Heart left ventricle (tissue), 16 donors: ENCODE measurements around the gene STIM1. TPM values are rescaled to one million over a fixed set of nuclear protein-coding genes. Genes with fewer than 3 reads are reported as not detected.

ENCODE experiments used
- ATAC-seq, 4 donors: fragments of 200-7000 bp; cut with Tn5 transposase; one replicate each; pipeline ENCODE4 v1.9.1; 2020 to 2022; ENCODE audit warnings: moderate library complexity in 4 of 4, mild to moderate bottlenecking in 3 of 4, moderate number of reproducible peaks in 1 of 4
- DNase-seq, 5 donors: peaks; one replicate each; pipeline ENCODE4 v3.0.0-alpha.2; 2020
- H3K27ac ChIP-seq, 12 donors: fragments of 200-600 bp; sonication (generic) in 4 of 12; one replicate each; pipeline versions ENCODE4 v1.5.0 to v1.8.0; 2016 to 2022; ENCODE audit warnings: mild to moderate bottlenecking in 2 of 12
- H3K27me3 ChIP-seq, 9 donors: fragments of 200-600 bp; sonication (generic) in 2 of 9; one replicate each; pipeline versions ENCODE4 v1.5.1 to v1.8.0; 2016 to 2022; ENCODE audit warnings: mild to moderate bottlenecking in 3 of 9
- H3K36me3 ChIP-seq, 9 donors: fragments of 200-600 bp; sonication (generic) in 2 of 9; one replicate each; pipeline versions ENCODE4 v1.5.0 to v1.8.0; 2018 to 2022; ENCODE audit warnings: mild to moderate bottlenecking in 2 of 9
- H3K4me1 ChIP-seq, 12 donors: fragments of 200-600 bp; sonication (generic) in 4 of 12; one replicate each; pipeline versions ENCODE4 v1.5.0 to v1.8.0; 2016 to 2022; ENCODE audit warnings: mild to moderate bottlenecking in 3 of 12
- H3K4me3 ChIP-seq, 12 donors: fragments of 200-600 bp; sonication (generic) in 4 of 12; one replicate each; pipeline versions ENCODE4 v1.5.0 to v1.8.0; 2017 to 2022; ENCODE audit warnings: mild to moderate bottlenecking in 9 of 12, moderate library complexity in 4 of 12
- H3K9me3 ChIP-seq, 12 donors: fragments of 200-600 bp; sonication (generic) in 4 of 12; one replicate each; pipeline versions ENCODE4 v1.5.0 to v1.8.0; 2016 to 2022; ENCODE audit warnings: mild to moderate bottlenecking in 1 of 12
- POLR2A ChIP-seq, 2 donors: fragments of 450-650 bp; IDR thresholded peaks; one replicate each; pipeline ENCODE4 v1.6.1; 2017; ENCODE audit warnings: antibody characterized with exemption in 2 of 2, mild to moderate bottlenecking in 2 of 2, moderate library complexity in 2 of 2
- WGBS, 4 donors: extraction: QIAGEN DNeasy Blood & Tissue Kit in 2 of 4; methylation state at CpG; one replicate each; pipeline versions ENCODE4 v1.1.5 to v1.1.7; 2013 to 2018; 5-methylcytosine and 5-hydroxymethylcytosine counted together
- intact Hi-C, 10 donors: fragments of 100-400 bp; cut with DNase I; formaldehyde crosslinking; loops; one replicate each; pipeline versions ENCODE4 v1.11.1 to v1.14.2; 2022
- polyA plus RNA-seq, 2 donors: library from polyadenylated mRNA; stranded (reverse); fragments of 200-250 nt; gene quantifications; one replicate each; pipeline ENCODE4 v1.2.3, GENCODE V29; 2013
- total RNA-seq, 9 donors: library from RNA; depleted of rRNA in 2 of 9; stranded (reverse); fragments of >200 nt in 2 of 9; fragmentation: NEBNext Ultra II Directional in 3 of 9; extraction: Animal tissue kit (Norgen Biotek cat#: 25700) in 3 of 9; gene quantifications; one replicate each; pipeline versions ENCODE4 v1.1.0 to v1.2.4, GENCODE V29; 2016 to 2023
- TF ChIP-seq, protein P1 (sequence below), 12 donors: fragments of 200-600 bp; sonication (generic) in 4 of 12; IDR thresholded peaks; one replicate each; pipeline versions ENCODE4 v1.5.0 to v1.8.0; 2018 to 2022; ENCODE audit warnings: antibody characterized with exemption in 12 of 12, mild to moderate bottlenecking in 5 of 12
- donor health status: ischemic (EF 13 %, LVEDD 7.1; RV severe dilation, severe dysfunction).
- donor health status: healthy with polysubstance abuse.
- donor health status: DM: no; HTN: yes; CAD: no.
- donor health status: DM: no; HTN: no; CAD: no.
- donor health status: ischemic (EF 25% LVEDD 6.9; RV normal size, moderate dysfunction).
- donor health status: ischemic (EF 25% LVEDD 5.7; RV mildly dilated, moderate dysfunction).
- donor health status: healthy.
- donor health status: DM: yes; HTN: yes; CAD: no.
- donor health status: ischemic (EF 35%, LVEDD 5.7; RV mildly dilated, moderate dysfunction).
- donor health status: nonischemic (EF 11% LVEDD 7.7; RV severe dilation, severe dysfunction).
- donor health status: DM: yes; HTN: yes; CAD: no.
- donor health status: PGD.
- donor health status: ischemic (EF 29% LVEDD 5.4; RV normal size, mild dysfunction).
- donor health status: nonischemic (EF 23%, LVEDD 6.1; RV moderate dilation, normal function).

The STIM1 gene
- total and polyA plus RNA-seq, 11 donors, result 13.2 to 42.9 (median 28.9) TPM

DNA sequence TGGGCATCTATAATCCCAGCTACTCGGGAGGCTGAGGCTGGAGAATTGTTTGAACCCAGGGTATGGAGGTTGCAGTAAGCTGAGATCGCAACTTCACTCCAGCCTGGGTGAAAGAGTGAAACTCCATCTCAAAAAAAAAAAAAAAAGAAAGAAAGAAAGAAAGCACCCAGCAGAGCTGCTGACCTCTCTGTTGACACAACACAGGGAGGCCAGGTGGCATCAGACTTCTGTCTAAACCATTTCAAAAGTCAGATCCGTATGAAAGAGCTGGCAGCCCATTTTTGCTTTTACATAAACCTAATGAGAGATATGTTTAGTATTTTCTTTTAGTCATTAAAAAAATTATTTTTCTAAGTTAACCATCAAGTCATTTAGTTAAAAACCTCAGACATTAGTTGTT, 174.7 kb downstream of the STIM1 start:
- Histone ChIP-seq H3K4me1 (peaks cover 10 to 28% (median 16%) of the 10 kb centered on the region in 12 donors), H3K4me3 (no peak overlapping the region), H3K36me3 (no peaks in the 10 kb centered on the region), H3K9me3 (peaks cover 0 to 10% (median 0%) of the 10 kb centered on the region in 12 donors), H3K27ac (no peak overlapping the region), H3K27me3 (no peaks in the 10 kb centered on the region)
- 88 to 94% (median 90%) methylated on average over 3 of the region's 3 CpGs for WGBS, 4 donors
- intact Hi-C loops, result no loop called here
- no peak for DNase-seq
- no peak for ATAC-seq
- TF ChIP-seq, protein P1, sequence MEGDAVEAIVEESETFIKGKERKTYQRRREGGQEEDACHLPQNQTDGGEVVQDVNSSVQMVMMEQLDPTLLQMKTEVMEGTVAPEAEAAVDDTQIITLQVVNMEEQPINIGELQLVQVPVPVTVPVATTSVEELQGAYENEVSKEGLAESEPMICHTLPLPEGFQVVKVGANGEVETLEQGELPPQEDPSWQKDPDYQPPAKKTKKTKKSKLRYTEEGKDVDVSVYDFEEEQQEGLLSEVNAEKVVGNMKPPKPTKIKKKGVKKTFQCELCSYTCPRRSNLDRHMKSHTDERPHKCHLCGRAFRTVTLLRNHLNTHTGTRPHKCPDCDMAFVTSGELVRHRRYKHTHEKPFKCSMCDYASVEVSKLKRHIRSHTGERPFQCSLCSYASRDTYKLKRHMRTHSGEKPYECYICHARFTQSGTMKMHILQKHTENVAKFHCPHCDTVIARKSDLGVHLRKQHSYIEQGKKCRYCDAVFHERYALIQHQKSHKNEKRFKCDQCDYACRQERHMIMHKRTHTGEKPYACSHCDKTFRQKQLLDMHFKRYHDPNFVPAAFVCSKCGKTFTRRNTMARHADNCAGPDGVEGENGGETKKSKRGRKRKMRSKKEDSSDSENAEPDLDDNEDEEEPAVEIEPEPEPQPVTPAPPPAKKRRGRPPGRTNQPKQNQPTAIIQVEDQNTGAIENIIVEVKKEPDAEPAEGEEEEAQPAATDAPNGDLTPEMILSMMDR (IDR thresholded peaks at IDR 0.05), result no peak
- TF ChIP-seq POLR2A (IDR thresholded peaks at IDR 0.05), result no peak

DNA sequence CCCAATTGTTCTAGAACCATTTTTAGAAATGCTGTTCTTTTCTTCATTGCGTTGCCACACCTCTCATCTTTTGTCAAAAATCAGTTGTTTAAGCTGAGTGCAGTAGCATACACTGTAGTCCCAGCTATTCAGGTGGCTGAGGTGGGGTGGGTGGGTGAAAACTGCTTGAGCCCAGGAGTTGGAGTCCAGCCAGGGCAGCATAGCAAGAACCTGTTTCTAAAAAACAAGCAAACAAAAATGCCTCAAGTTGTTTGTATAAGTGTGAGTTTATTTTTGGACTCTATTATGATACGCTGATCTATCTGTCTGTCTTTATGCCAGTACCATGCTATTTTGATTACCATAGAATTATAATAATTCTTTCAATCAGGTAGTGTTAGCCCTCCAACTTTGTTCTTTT, 176.6 kb downstream of the STIM1 start:
- 47 to 88% (median 58%) methylated on average over 2 of the region's 2 CpGs for WGBS, 4 donors
- no peak overlapping the region for H3K27ac ChIP-seq
- DNase-seq (no peak), ATAC-seq (no peak)
- intact Hi-C loops, result no loop called here
- TF ChIP-seq, protein P1 (IDR thresholded peaks at IDR 0.05), result no peak
- no peak for TF ChIP-seq POLR2A (IDR thresholded peaks at IDR 0.05)
- no peak overlapping the region for H3K4me3 ChIP-seq
- no peaks in the 10 kb centered on the region for H3K36me3 ChIP-seq
- H3K4me1 ChIP-seq, result peaks cover 0 to 9% (median 0%) of the 10 kb centered on the region in 12 donors
- no peaks in the 10 kb centered on the region for H3K27me3 ChIP-seq
- H3K9me3 ChIP-seq, result peaks cover 0 to 10% (median 2%) of the 10 kb centered on the region in 12 donors

DNA sequence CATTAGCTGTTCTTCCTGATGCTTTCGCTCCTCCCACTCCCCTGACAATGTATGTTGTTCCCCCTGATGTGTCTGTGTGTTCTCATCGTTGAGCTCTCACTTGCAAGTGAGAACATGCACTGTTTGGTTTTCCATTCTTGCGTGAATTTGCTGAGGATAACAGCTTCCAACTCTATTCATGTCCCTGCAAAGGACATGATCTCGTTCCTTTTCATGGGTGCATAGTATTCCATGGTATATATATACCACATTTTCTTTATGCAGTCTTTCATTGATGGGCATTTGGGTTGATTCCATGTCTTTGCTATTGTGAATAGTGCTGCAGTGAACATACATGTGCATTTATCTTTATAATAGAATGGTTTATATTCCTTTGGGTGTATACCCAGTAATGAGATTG, 180.5 kb downstream of the STIM1 start:
- intact Hi-C loops, result no loop called here

DNA sequence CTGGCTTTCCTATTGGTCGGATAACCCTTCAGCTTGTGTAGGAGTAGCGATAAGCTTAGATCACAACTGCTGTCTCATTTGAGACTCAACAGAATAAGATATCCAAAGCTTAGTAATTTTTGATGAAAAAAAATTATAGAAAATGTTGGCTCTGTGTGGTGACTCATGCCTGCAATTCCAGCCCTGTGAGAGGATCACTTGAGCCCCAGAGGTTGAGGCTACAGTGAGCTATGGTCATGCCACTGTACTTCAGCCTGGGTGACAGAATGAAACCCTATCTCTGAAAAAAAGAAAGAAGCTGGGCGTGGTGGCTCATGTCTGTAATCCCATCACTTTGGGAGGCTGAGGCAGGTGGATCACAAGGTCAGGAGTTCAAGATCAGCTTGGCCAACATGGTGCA, 183.5 kb downstream of the STIM1 start:
- WGBS, 4 donors, result 96 to 98% (median 97%) methylated on average over 3 of the region's 3 CpGs
- no peaks in the 10 kb centered on the region for H3K27me3 ChIP-seq
- TF ChIP-seq POLR2A (IDR thresholded peaks at IDR 0.05), result no peak
- TF ChIP-seq, protein P1 (IDR thresholded peaks at IDR 0.05), result no peak
- H3K4me3 ChIP-seq, result no peak overlapping the region
- no peak overlapping the region for H3K27ac ChIP-seq
- peaks cover 0 to 14% (median 8%) of the 10 kb centered on the region in 12 donors for H3K4me1 ChIP-seq
- DNase-seq (no peak), ATAC-seq (no peak)
- intact Hi-C loops, result no loop called here
- no peaks in the 10 kb centered on the region for H3K36me3 ChIP-seq
- peaks cover 0 to 4% (median 0%) of the 10 kb centered on the region in 12 donors for H3K9me3 ChIP-seq

More for the DNA sequence above, 180.5 kb downstream of the STIM1 start:
- TF ChIP-seq POLR2A (IDR thresholded peaks at IDR 0.05), result no peak
- TF ChIP-seq, protein P1 (IDR thresholded peaks at IDR 0.05), result no peak
- peaks cover 0 to 7% (median 0%) of the 10 kb centered on the region in 12 donors for H3K4me1 ChIP-seq
- DNase-seq (no peak), ATAC-seq (no peak)
- no peak overlapping the region for H3K27ac ChIP-seq
- no peaks in the 10 kb centered on the region for H3K36me3 ChIP-seq
- H3K4me3 ChIP-seq, result no peak overlapping the region
- WGBS, 4 donors, result 96 to 98% (median 97%) methylated on average over 4 of the region's 4 CpGs
- no peaks in the 10 kb centered on the region for H3K27me3 ChIP-seq
- H3K9me3 ChIP-seq, result peaks cover 0 to 10% (median 3%) of the 10 kb centered on the region in 12 donors
